Measurements from ENCODE around the gene COL19A1.

COL19A1 gene

DNA sequence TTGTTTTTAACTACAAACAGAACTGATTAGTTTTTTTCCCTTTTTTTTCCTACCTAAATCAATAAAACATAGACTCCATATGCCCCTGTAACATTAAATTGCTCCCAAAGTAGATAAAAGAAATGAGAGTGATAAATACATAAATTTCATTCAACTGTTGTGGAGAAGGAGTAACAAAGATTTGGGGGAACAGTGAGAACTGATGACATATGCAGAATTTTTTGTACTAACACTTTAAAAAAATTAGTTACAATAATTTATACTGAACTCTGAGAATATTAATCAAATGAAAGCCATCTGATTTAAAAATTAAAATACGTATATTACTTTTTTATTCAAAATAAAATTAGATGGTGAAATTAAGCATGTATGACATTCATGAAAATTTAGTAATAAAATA, 195.7 kb downstream of the COL19A1 start:
- FAIRE-seq, result no peak

DNA sequence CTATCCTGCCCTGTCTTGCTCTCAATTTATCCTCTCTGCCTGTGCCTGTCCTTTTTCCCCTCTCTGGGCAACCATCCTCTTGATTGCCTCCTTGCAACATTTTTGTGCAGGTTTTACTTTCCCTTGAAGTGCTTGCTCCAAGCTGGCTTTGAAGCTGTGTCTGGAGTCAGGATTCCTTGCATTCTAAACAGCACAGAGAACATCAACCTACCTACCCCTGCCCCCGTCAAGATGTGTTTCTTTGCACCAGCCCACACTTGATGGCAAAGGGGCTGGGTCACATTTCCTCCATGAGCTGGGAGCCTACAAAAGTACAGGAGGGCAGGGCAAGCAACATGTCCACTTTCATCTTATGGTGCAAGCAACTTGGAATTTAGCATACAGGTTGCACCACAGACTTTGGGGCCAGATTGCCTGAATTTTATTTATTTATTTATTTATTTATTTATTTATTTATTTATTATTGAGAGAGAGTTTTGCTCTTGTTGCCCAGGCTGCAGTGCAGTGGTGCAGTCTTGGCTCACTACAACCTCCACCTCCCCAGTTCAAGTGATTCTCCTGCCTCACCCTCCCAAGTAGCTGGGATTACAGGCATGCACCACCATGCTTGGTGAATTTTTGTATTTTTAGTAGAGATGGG, 206.3 kb downstream of the COL19A1 start:
- FAIRE-seq, result no peak

DNA sequence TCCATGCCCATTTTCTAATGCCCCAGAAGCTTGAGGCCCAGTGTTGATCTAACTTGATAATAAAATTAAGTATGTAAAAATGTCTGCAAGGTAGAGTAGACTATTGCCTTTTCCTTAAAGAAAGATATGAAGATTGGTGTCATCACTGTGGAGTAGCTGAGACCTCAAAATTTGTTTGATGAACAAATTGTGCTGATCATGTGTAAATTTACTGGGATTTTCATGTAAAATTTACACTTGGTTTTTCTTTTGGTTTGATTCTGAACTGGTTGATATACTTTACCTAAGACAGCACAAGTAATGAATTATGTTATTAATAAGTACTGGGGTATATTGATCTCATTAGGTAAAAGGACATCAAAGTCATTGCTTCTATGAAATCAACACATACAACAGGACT, 207.3 kb downstream of the COL19A1 start:
- no peak for FAIRE-seq

DNA sequence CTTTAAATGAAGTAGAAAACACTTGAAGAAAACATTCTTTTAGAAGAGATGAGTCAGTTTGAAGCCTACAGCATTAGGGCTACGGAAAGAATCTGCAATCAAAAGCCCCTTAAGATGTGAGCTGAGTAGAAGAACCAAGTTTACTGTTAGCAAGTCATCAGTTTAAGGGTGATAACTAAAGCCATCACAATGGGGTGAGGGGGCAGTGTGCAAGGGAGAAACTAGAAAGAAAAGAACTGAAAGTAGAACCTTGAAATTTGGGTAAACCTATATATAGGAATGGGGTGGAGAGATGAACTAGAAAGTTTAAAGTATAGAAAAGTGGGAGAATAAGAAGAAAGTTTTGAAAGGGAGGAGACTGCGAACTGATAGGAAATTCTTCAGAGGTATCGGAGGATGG, 212.9 kb downstream of the COL19A1 start:
- no peak for FAIRE-seq

DNA sequence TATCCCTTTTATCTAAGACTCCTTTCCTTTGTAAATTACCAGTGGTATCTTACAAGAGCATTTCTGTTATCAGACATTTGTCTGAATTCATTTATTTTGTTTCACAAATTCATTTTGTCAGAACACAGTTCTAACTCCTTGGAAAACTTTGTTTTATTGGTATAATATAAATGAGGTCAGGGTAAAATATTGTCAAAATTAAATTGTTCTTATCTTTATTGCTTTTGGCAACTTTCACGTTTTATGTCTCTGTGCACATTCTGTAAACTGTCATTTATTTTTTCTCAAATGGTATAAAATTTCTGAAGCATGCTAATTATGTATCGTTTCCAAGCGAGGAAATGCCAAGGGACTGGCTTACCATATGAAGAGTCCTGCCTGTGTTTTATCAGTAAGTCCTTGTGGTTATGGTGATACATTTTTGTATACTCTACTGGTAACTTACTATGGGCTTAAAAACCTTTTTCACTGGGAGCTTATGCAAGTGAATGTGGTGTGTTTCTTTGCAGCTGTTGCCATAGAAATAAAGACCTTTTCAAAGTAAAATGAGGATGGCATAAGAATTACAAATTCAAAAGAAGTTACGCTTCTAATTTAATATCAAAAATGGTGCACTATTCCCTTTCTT, 214.2 kb downstream of the COL19A1 start:
- FAIRE-seq, result no peak

DNA sequence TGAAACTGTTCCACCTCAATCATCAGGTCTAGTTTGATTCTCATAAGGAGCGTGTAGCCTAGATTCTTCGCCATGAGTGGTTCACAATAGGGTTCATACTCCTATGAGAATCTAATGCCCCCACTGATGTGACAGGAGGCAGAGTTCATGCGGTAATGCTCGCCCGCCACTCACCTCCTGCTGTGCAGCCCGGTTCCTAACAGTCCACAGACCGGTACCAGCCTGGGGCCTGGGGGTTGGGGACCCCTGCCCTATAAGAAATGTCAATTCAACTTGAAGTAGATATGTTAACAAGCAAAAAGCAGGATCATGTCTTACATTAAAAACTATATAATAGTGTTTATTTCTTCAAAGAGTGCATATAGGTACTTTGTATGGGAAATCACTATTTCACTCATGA, 216.5 kb downstream of the COL19A1 start:
- no peak for FAIRE-seq

DNA sequence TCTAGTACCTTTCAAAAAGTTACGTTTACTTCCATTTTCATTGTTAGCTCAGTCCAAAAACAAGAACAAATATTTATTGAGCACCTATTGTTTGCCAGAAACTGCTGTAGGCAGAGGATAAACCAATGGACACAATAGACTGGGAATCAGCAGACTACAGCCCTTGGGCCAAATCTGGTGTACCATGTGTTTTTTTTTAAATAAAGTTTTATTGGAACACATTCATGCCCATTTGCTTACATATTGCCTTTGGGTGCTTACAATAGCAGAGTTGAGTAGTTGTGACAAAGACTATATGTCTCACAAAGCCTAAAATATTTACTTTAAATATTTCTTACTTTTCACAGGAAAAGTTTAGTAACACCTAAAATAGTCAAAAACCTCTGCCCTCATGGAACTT, 220.4 kb downstream of the COL19A1 start:
- FAIRE-seq, result no peak

DNA sequence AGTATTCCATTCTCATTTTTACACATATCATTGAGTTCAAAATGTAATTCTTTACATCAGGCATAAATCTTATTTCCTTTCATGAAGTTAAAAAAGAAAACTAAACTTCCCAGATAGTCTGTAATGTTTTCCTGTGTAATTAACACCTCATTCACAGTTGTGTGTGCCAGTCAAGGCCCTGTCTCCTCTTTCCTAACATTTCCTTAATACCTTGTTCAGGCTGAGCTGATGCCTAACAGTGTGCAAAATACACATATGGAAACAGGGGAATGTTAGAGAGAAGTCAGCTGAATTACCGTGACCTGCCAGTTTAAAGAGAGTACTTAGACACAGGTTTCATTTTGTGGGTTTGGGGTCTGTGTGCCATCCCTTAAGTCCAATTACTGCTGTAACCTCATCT, 227.8 kb downstream of the COL19A1 start:
- FAIRE-seq, result no peak

DNA sequence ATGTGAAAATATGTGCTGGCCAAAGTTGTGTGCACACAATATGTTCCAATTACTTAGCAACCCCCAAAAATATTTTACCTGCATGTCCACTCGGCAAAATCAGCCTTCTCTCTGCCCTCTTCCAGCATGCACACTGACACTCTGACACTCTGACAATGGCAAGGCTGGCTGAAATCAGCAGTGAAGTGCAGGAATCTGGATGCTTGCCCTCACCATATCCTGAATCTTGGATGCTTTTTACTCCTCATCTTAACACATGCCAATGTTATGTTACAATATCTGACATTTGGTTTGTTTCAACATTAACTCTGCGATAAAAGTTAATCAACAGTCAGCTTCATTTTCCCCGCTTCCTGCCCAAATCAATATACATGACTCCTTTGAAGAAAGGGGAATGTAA, 233.4 kb downstream of the COL19A1 start:
- FAIRE-seq, result no peak

DNA sequence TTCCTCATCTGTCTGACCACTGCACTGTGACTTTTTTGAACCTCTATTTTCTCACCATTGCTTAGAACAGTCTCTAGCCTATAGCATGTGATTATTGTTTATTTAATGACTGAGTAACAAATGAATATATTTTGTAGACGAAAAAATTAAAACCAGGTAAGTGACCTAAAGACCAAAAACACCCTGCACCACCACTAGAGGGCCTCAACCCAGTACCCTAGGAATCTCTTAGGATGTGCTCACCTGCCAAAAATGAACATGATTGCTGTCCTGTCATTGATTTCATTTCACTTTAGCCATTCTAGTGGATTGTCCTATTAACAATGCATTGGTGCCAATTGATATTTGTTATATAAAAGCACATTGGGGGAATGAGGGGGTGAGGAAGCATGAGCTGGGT, 237.4 kb downstream of the COL19A1 start:
- no peak for FAIRE-seq

DNA sequence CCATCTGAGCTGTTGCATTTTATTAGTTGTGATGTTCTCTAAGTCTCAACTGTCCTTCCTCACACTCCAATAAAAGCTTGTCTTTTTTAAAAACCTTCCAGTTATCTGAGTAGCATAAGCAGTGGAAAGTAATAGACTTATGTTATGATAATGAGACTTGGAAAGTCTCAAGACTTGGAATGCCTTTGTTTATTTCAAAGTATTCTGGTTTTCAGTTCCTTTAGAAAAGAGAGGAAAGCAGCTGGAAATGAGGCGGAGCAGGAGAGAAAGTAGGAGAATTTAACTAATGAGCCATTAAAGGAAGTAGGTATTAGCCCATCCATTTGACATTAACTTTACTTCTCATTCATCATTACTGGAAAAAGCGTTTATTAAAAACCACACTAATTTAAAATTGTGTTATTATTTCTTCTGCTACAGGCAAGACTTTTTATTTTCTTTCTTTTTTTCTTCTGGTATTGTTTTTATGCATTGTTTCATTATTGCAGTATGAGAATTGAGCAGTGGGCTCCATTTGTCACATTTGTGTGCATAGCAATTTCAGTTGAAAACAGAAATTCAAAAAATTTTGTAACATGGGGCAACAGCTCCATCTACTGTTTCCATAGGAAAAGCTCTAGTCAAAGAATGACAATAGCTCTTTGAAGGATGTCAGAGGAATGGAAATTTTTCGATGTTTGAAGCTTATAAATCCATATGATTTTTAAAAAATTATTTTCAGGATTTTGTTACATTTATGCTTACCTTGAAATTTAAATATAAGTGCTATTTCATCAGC, 241.7 kb downstream of the COL19A1 start:
- peak; percentile 90 for FAIRE-seq

DNA sequence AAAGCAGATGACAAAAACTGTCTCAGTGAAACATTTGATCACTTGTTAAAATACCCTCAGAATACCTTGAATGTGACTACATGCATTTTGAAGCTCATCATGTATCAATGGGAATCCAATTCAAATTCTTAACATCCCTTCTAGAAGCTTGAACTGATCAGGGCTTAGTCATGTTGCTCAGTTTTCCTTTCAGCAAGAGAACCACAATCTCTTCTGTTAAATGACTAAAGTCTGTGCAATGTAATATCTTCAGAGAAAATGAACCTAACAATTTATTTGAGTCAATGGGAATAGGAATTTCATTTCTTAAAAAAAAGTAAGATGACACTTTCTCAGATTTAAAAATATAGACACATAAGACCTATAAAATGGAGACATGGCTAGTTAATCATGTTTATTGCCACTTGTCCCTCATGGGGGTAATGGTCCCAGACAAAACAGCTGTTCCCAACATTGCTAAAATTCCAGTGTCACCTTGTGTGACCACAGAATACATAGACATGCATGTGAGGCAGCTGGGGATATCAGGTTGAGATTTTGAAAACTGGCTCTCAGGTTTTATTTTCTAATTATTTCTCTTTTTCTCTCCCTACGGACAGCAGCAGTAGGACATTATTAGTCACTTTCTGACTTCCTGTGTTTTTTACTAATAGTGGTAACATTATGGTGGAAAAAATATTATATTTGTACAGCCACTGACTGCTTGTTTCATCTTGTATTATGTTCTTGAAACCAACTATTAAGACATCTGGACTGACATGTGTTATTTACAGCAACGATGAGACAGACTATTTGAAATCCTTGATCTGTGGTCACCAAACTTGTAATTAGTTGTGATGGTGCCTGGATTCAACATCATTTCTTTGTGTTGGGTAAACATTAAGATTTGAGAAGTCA, 244.0 kb downstream of the COL19A1 start:
- no peak for FAIRE-seq

DNA sequence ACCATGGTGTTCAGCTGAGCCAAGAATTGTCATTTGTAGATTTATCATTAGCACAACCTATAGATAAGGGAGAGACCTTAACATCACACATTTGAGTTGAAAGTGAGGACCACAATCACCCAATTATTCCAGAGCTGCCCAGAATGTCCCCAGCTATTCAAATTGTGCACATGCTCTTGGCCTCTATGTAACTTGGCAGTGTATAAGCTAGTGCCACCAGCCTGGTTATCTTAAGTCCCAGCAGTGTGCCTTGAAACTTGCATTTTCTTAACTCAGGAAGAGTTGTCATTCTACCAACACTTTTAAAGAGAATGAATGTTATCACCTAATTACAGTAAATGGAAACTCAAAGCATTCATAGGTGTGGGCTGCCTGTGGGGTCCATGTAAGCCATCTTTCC, 245.4 kb downstream of the COL19A1 start:
- no peak for FAIRE-seq

DNA sequence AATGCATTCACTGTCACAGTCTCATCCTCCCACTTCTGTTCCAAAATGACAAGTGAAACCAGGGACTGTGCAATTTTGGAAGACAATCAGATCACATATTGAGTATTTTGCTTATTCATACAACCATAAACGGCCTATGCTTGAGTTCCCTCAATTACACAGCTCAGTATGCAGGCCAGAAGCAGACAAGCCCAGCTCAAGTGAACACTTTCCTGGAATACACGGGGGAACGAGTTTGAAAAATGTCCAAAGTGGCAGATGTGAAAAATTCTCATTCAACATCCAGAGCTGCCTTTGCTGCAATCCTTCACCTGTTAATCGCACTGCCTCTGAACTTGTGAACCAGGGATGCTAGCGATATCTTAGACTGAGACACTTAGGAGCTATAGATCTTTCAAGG, 246.4 kb downstream of the COL19A1 start:
- FAIRE-seq, result no peak

DNA sequence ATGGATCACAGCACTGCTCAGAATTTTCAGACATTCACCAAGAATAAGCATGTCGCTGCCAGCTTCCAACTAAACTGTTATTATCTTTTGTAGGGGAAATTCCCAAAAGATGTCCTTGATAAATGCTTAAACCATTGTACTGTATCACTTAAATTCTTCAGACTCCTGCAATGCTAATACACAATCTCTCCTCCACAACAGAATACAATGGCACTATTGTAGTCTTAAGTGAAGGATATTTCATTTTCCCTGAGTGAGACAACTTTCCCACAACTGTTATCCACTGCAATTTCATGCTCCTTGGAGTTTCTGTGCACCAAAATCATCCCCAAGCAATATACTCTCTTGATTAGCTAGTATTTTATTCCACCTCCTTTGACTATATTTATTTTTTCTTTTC, 246.8 kb downstream of the COL19A1 start:
- FAIRE-seq, result no peak

DNA sequence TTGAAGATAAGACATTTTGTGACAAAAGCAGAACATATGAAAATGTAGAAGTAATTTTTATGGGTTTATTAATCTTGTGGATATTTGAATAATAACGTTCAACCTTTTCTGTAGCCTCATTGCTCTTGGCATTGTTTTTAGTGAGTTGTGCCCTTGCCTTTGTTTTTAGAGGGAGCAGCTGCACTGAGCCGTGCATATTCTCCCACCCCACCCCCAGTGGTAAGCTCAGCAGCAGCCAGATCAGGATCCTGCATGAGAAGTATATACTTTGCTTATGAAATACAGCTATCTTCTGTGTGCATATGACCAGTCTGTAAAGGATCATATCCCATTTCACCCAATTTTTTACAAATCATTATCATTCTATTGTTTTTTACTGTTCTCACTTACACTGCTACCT, 252.3 kb downstream of the COL19A1 start:
- no peak for FAIRE-seq

DNA sequence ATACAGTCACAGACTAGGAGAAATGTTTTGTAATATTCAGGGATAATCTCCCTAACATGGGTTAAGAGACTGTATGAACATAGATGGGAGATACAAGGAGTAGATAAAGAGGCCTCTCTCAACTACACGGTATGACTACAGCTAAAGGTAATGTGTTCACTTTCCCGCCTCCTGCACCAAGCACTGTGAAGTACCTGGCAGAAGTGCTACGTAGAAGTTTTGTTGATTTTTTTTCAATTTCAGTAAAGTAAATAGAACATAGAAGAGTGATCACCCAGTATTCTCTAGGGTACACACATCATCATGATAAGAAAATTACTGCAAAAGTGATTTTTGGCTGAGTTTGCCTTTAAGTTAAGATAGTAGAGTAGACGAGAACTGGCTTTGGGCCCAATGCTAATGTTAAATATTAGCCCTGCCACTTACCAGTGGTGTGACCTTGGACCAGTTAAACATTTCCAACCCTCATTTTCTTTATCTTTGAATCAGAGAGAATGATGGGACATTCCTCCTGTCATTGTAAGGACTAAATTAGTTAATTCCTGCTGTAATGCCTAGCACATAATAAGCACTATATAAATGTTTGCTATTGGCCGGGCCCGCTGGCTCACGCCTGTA, 253.0 kb downstream of the COL19A1 start:
- FAIRE-seq, result no peak

DNA sequence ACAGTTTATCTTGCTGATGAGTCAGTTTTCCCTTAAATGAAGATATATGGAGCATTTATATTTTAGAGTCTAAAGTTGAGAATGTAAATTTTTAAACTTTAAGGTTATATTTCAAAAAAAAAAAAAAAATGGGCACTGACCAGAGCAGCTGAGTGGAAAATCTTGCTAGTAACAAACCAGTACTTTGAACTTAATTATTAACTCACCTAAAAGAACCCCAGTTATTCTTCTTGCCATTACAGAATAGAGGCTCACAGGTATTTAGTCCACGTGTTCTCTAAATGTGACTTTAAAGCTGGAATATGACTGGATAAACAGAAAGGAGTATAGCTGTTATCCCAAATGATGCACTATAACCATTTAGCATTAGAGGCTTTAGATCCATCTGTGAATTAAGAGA, 258.1 kb downstream of the COL19A1 start:
- no peak for FAIRE-seq

DNA sequence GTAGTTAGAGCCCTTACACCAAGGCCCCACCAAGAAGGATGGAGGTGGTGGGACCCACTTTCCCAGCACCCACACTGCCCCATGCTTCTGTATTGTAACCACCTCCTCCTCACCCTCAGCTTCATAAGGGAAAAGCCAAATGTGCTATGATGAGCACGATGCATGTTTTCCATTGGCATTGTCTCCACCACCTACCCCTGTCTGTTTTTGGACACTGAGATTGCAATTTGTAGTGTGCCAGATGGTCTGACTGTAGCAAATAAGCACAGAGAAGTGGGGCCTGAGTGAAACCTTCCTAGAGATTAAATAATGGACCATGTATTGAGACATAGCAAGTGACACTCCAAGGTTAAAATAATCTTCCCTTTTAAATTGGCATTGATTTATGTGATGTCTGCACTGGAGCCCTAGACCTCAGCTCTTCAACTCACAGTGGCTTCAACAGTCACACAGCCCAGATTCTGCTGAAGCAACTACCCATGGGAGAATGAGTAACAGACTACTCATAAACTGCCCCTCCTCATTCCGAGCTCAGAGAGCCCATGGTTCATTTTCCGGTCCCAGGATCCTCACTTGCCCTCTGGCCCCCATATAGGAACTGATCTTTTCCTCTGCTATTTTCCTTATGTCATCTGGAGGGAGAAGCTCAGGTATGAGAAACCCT, 258.7 kb downstream of the COL19A1 start:
- no peak for FAIRE-seq

DNA sequence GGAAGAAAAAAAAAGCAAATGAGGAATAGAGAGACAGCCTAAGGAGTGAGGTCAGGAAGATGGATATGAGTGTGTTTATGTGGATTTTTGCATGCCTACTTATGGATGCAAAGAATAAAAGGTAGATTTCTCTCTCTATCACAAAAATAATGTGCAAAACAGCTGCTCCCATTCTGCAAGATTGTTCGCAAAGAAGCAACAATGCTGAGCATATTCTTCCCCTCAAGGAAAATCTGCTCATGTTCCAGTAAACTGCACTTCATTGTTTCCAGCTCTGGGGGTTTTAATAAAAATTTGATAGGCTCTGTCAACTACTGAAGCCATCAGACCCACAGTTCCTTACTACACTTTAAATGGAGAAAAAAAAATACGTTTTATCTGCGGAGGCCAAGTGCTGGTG, 259.2 kb downstream of the COL19A1 start:
- FAIRE-seq, result no peak

DNA sequence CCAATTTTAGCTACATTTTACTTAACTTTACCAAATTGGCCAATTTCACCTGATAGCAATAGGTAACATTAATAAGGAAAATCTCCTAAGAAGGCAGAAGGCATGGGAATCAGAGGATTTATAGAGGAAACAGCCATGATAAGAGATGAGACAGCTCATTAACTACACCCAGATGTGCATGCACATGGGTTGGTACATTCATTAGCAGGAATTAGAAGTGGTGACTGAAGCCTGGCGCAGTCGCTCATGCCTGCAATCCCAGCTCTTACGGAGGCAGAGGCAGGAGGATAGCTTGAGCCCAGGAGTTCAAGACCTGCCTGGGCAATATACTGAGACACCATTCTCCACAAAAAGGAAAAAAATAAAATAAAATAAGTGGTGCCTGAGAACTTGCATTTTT, 263.0 kb downstream of the COL19A1 start:
- FAIRE-seq, result no peak

DNA sequence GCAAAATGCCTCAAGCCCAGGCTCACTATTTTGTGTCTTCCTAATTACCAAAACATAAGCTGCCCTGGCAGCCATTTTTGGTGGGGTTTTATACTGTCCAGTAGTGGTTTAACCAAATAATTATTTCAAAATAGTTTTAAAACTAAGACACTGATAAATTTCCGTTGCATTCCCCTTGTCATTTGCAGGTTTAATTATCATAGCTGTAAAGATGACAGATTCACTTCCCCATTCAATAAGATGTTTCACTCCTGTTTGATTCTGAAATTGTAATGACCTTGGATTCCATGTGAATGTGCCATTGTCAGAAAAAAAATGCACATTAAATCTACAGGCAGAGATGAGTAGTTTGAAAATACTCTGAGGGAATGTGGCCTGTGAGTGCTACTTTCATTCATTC, 264.5 kb downstream of the COL19A1 start:
- FAIRE-seq, result no peak
